GM23338 (cell line): ENCODE measurements around the gene TMEM237. TPM values are rescaled to one million over a fixed set of nuclear protein-coding genes. Genes with fewer than 3 reads are reported as not detected.

ENCODE experiments used
- ATAC-seq: fragments of 200-7000 bp; cut with Tn5 transposase; 3 replicates; pipeline ENCODE4 v1.9.1; 2020
- DNase-seq: peaks from one replicate; pipeline ENCODE4 v3.0.0-alpha.2; 2015; ENCODE audit warnings: low spot score
- H2AFZ ChIP-seq: fragments of 200-600 bp; sonication (generic); 2 replicates; pipeline ENCODE4 v1.8.0; 2016; ENCODE audit warnings: antibody characterized with exemption, mild to moderate bottlenecking, moderate library complexity
- H3F3A ChIP-seq: fragments of 200-600 bp; sonication (generic); replicated peaks from 2 replicates; pipeline ENCODE4 v1.8.0; 2017; ENCODE audit warnings: antibody characterized with exemption, mixed run types, low read depth
- H3K27ac ChIP-seq: fragments of 200-600 bp; sonication (generic); 2 replicates; pipeline ENCODE4 v1.6.1; 2016; ENCODE audit warnings: low read depth
- H3K27me3 ChIP-seq: fragments of 200-600 bp; sonication (generic); 2 replicates; pipeline ENCODE4 v1.8.0; 2016; ENCODE audit warnings: mild to moderate bottlenecking, mixed run types, moderate library complexity; ENCODE audit not compliant: insufficient read depth
- H3K36me3 ChIP-seq: fragments of 200-600 bp; sonication (generic); 2 replicates; pipeline ENCODE4 v1.8.0; 2016; ENCODE audit warnings: mild to moderate bottlenecking; ENCODE audit not compliant: insufficient read depth
- H3K4me1 ChIP-seq: fragments of 200-600 bp; sonication (generic); 2 replicates; pipeline ENCODE4 v1.8.0; 2016; ENCODE audit warnings: mild to moderate bottlenecking, moderate library complexity; ENCODE audit not compliant: insufficient read depth
- H3K4me2 ChIP-seq: fragments of 200-600 bp; sonication (generic); 2 replicates; pipeline ENCODE4 v1.7.1; 2017; ENCODE audit warnings: mixed run types
- H3K4me3 ChIP-seq: fragments of 200-600 bp; sonication (generic); 2 replicates; pipeline ENCODE4 v1.6.1; 2016; ENCODE audit warnings: mixed run types
- H3K79me2 ChIP-seq: fragments of 200-600 bp; sonication (generic); replicated peaks from 2 replicates; pipeline ENCODE4 v1.8.0; 2017; ENCODE audit warnings: mild to moderate bottlenecking; ENCODE audit not compliant: insufficient read depth
- H3K9me2 ChIP-seq: fragments of 200-600 bp; sonication (generic); 2 replicates; pipeline ENCODE4 v1.8.0; 2017; ENCODE audit not compliant: insufficient read depth
- H4K20me1 ChIP-seq: fragments of 200-600 bp; sonication (generic); replicated peaks from 2 replicates; pipeline ENCODE4 v1.8.0; 2017; ENCODE audit warnings: mild to moderate bottlenecking; ENCODE audit not compliant: insufficient read depth
- H3K27ac Mint-ChIP-seq: 2 replicates; pipeline ENCODE4 v1.8.0; 2020; ENCODE audit warnings: inconsistent platforms, mild to moderate bottlenecking, moderate library complexity, mixed read lengths
- H3K27me3 Mint-ChIP-seq: 3 replicates; pipeline ENCODE4 v1.8.0; 2022; ENCODE audit warnings: low read depth, mild to moderate bottlenecking, moderate library complexity, mixed read lengths, inconsistent platforms; ENCODE audit not compliant: insufficient read depth, poor library complexity
- H3K36me3 Mint-ChIP-seq: 3 replicates; pipeline ENCODE4 v1.8.0; 2021; ENCODE audit warnings: low read depth, mild to moderate bottlenecking, inconsistent platforms, moderate library complexity, mixed read lengths
- H3K4me1 Mint-ChIP-seq: 3 replicates; pipeline ENCODE4 v1.8.0; 2020; ENCODE audit warnings: mild to moderate bottlenecking, inconsistent platforms, mixed read lengths
- H3K4me3 Mint-ChIP-seq: 3 replicates; pipeline ENCODE4 v1.8.0; 2021; ENCODE audit warnings: moderate library complexity, mild to moderate bottlenecking, inconsistent platforms, mixed read lengths
- H3K9me3 Mint-ChIP-seq: 3 replicates; pipeline ENCODE4 v1.8.0; 2020; ENCODE audit warnings: moderate library complexity, mild to moderate bottlenecking, inconsistent platforms, mixed read lengths
- EZH2phosphoT487 ChIP-seq: fragments of 200-600 bp; sonication (generic); IDR thresholded peaks from one replicate; pipeline ENCODE4 v1.8.1; 2018; ENCODE audit warnings: antibody characterized with exemption; ENCODE audit not compliant: unreplicated experiment
- JUNB ChIP-seq: IDR thresholded peaks from one replicate; pipeline ENCODE4 v1.6.1; 2016; ENCODE audit warnings: antibody characterized with exemption; ENCODE audit not compliant: unreplicated experiment
- ZNF331 ChIP-seq: fragments of 250-450 bp; sonication (Bioruptor Pico); IDR thresholded peaks from 2 replicates; pipeline ENCODE4 v1.5.0; 2020; ENCODE audit warnings: low read depth, mild to moderate bottlenecking, moderate library complexity
- polyA plus RNA-seq: library from polyadenylated mRNA; unstranded; fragments of >200 nt; fragmentation: Nextera tagmentation; extraction: Ambion mirVana; gene quantifications from 2 replicates; pipeline ENCODE4 v1.2.1, GENCODE V29; 2016
- total RNA-seq: library from RNA; depleted of rRNA; stranded (reverse); fragments of >200 nt; shearing (Covaris generic); gene quantifications from 2 replicates; pipeline ENCODE4 v1.2.3, GENCODE V29; 2014
- TF ChIP-seq, protein P1 (sequence below), 2 experiments: fragments of 200-600 bp in 1 of 2; sonication (generic) in 1 of 2; conservative IDR thresholded peaks; 2 replicates each; pipeline versions ENCODE4 v1.5.1 to v1.6.1; 2016 to 2017; ENCODE audit warnings: antibody characterized with exemption in 2 of 2, low read depth in 2 of 2, mild to moderate bottlenecking in 2 of 2, moderate library complexity in 1 of 2
- TF ChIP-seq, protein P2 (sequence below): fragments of 250-450 bp; sonication (Bioruptor Pico); IDR thresholded peaks from 2 replicates; pipeline ENCODE4 v1.5.0; 2020; ENCODE audit warnings: mild to moderate bottlenecking, moderate library complexity
- TF ChIP-seq, protein P3 (sequence below): IDR thresholded peaks from 2 replicates; pipeline ENCODE4 v1.6.1; 2016; ENCODE audit warnings: antibody characterized with exemption

TMEM237 gene
- total and polyA plus RNA-seq, 2 experiments from 2014 or later: 42.0 to 48.9 TPM

DNA sequence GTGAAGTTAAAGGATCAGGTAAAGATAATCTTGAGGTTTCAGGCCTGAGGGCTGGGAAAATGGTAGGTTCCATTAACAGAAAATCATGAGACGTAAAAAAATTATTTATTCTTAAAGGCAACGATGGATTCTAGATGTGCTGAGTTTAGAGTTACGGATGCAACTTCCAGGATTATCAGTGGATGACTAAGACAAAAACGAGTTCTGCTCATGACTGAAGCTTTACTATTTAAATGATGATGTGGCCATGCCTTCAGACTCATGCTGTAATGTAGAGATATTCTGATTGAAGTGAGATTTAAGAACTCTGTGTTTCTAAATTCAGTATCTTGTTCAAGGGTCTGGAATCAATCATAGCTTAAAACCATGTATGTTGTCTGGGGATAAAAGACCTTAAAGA is 5.0 kb downstream of the TMEM237 start:
- Histone ChIP-seq H4K20me1 (no peaks in the 10 kb centered on the region; the same call in 1 of the 2 replicates), H3K4me3 (no peak overlapping the region), H3K4me1 (peaks cover 6% of the 10 kb centered on the region; the same call in 1 of the 2 replicates), H3K27ac (no peak overlapping the region), H3K4me2 (no peak overlapping the region), H3F3A (no peaks in the 10 kb centered on the region), H3K27me3 (no peaks in the 10 kb centered on the region), H3K36me3 (peaks cover 50% of the 10 kb centered on the region), H3K9me2 (no peaks in the 10 kb centered on the region), H2AFZ (no peak overlapping the region), H3K79me2 (peaks cover 26% of the 10 kb centered on the region)
- Mint-ChIP-seq H3K27me3 (peaks cover 3% of the 10 kb centered on the region), H3K4me1 (peaks cover 4% of the 10 kb centered on the region), H3K4me3 (no peak overlapping the region), H3K27ac (no peak overlapping the region), H3K36me3 (peaks cover 47% of the 10 kb centered on the region), H3K9me3 (no peaks in the 10 kb centered on the region)
- no peak for ATAC-seq
- TF ChIP-seq, protein P1, sequence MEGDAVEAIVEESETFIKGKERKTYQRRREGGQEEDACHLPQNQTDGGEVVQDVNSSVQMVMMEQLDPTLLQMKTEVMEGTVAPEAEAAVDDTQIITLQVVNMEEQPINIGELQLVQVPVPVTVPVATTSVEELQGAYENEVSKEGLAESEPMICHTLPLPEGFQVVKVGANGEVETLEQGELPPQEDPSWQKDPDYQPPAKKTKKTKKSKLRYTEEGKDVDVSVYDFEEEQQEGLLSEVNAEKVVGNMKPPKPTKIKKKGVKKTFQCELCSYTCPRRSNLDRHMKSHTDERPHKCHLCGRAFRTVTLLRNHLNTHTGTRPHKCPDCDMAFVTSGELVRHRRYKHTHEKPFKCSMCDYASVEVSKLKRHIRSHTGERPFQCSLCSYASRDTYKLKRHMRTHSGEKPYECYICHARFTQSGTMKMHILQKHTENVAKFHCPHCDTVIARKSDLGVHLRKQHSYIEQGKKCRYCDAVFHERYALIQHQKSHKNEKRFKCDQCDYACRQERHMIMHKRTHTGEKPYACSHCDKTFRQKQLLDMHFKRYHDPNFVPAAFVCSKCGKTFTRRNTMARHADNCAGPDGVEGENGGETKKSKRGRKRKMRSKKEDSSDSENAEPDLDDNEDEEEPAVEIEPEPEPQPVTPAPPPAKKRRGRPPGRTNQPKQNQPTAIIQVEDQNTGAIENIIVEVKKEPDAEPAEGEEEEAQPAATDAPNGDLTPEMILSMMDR (conservative IDR thresholded peaks at IDR 0.05; ENCODE audit: low read depth in 2 of 2): no peak
- TF ChIP-seq, protein P2, sequence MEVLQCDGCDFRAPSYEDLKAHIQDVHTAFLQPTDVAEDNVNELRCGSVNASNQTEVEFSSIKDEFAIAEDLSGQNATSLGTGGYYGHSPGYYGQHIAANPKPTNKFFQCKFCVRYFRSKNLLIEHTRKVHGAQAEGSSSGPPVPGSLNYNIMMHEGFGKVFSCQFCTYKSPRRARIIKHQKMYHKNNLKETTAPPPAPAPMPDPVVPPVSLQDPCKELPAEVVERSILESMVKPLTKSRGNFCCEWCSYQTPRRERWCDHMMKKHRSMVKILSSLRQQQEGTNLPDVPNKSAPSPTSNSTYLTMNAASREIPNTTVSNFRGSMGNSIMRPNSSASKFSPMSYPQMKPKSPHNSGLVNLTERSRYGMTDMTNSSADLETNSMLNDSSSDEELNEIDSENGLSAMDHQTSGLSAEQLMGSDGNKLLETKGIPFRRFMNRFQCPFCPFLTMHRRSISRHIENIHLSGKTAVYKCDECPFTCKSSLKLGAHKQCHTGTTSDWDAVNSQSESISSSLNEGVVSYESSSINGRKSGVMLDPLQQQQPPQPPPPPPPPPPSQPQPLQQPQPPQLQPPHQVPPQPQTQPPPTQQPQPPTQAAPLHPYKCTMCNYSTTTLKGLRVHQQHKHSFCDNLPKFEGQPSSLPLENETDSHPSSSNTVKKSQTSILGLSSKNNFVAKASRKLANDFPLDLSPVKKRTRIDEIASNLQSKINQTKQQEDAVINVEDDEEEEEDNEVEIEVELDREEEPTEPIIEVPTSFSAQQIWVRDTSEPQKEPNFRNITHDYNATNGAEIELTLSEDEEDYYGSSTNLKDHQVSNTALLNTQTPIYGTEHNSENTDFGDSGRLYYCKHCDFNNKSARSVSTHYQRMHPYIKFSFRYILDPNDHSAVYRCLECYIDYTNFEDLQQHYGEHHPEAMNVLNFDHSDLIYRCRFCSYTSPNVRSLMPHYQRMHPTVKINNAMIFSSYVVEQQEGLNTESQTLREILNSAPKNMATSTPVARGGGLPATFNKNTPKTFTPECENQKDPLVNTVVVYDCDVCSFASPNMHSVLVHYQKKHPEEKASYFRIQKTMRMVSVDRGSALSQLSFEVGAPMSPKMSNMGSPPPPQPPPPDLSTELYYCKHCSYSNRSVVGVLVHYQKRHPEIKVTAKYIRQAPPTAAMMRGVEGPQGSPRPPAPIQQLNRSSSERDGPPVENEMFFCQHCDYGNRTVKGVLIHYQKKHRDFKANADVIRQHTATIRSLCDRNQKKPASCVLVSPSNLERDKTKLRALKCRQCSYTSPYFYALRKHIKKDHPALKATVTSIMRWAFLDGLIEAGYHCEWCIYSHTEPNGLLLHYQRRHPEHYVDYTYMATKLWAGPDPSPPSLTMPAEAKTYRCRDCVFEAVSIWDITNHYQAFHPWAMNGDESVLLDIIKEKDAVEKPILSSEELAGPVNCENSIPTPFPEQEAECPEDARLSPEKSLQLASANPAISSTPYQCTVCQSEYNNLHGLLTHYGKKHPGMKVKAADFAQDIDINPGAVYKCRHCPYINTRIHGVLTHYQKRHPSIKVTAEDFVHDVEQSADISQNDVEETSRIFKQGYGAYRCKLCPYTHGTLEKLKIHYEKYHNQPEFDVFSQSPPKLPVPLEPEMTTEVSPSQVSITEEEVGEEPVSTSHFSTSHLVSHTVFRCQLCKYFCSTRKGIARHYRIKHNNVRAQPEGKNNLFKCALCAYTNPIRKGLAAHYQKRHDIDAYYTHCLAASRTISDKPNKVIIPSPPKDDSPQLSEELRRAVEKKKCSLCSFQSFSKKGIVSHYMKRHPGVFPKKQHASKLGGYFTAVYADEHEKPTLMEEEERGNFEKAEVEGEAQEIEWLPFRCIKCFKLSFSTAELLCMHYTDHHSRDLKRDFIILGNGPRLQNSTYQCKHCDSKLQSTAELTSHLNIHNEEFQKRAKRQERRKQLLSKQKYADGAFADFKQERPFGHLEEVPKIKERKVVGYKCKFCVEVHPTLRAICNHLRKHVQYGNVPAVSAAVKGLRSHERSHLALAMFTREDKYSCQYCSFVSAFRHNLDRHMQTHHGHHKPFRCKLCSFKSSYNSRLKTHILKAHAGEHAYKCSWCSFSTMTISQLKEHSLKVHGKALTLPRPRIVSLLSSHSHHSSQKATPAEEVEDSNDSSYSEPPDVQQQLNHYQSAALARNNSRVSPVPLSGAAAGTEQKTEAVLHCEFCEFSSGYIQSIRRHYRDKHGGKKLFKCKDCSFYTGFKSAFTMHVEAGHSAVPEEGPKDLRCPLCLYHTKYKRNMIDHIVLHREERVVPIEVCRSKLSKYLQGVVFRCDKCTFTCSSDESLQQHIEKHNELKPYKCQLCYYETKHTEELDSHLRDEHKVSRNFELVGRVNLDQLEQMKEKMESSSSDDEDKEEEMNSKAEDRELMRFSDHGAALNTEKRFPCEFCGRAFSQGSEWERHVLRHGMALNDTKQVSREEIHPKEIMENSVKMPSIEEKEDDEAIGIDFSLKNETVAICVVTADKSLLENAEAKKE (CRISPR knock-in tag): no peak
- TF ChIP-seq, protein P3, sequence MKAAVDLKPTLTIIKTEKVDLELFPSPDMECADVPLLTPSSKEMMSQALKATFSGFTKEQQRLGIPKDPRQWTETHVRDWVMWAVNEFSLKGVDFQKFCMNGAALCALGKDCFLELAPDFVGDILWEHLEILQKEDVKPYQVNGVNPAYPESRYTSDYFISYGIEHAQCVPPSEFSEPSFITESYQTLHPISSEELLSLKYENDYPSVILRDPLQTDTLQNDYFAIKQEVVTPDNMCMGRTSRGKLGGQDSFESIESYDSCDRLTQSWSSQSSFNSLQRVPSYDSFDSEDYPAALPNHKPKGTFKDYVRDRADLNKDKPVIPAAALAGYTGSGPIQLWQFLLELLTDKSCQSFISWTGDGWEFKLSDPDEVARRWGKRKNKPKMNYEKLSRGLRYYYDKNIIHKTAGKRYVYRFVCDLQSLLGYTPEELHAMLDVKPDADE: no peak
- TF ChIP-seq JUNB (no peak), EZH2phosphoT487 (no peak), ZNF331 (CRISPR knock-in tag) (no peak)
- no peak for DNase-seq
